HEK293 (cell line): Measurements from ENCODE around the gene SNCB.

Experiments
- ZNF10 ChIP-seq: fragments of 450-650 bp; formaldehyde crosslinking; IDR thresholded peaks from 2 replicates; pipeline ENCODE4 v1.5.1; 2017; ENCODE audit warnings: missing biosample characterization, missing genetic modification characterization
- ZNF610 ChIP-seq: fragments of 450-650 bp; formaldehyde crosslinking; IDR thresholded peaks from 2 replicates; pipeline ENCODE4 v1.5.1; 2016; ENCODE audit warnings: missing biosample characterization, missing genetic modification characterization, borderline replicate concordance
- TF ChIP-seq, protein P1 (sequence below): fragments of 450-650 bp; formaldehyde crosslinking; IDR thresholded peaks from 2 replicates; pipeline ENCODE4 v1.5.1; 2016; ENCODE audit warnings: missing biosample characterization, missing genetic modification characterization

DNA sequence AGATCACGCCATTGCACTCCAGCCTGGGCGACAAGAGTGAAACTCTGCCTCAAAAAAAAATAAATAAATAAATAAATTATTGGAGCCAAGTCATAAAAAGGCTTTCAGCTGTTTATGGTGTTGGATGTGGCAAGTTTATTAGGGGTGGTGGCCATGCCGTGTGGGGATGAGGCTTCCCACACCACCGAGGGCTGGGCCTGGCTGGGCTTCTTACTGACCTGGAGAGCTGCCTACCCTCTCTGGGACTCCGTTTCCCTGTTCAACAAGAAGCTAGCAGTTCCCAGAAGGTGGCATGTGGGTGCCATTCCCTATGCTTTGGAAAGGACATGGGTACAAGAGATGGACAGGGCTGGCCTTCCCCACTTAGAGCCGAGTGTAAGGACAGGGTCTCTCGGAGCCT lies 42.9 kb downstream of the SNCB start:
- TF ChIP-seq ZNF610 = no peak
- TF ChIP-seq, protein P1, sequence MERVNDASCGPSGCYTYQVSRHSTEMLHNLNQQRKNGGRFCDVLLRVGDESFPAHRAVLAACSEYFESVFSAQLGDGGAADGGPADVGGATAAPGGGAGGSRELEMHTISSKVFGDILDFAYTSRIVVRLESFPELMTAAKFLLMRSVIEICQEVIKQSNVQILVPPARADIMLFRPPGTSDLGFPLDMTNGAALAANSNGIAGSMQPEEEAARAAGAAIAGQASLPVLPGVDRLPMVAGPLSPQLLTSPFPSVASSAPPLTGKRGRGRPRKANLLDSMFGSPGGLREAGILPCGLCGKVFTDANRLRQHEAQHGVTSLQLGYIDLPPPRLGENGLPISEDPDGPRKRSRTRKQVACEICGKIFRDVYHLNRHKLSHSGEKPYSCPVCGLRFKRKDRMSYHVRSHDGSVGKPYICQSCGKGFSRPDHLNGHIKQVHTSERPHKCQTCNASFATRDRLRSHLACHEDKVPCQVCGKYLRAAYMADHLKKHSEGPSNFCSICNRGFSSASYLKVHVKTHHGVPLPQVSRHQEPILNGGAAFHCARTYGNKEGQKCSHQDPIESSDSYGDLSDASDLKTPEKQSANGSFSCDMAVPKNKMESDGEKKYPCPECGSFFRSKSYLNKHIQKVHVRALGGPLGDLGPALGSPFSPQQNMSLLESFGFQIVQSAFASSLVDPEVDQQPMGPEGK (tag by site-specific recombination) = no peak
- no peak for TF ChIP-seq ZNF10 (tag by site-specific recombination)
